Hepatocyte (in vitro differentiated cells): Measurements from ENCODE around the gene AXIN1.

ENCODE experiments used
- CTCF ChIP-seq: fragments of 200-600 bp; sonication (generic); IDR thresholded peaks from 2 replicates; pipeline ENCODE4 v1.5.1; 2016; ENCODE audit warnings: antibody characterized with exemption, mild to moderate bottlenecking; ENCODE audit not compliant: poor library complexity
- EZH2 ChIP-seq: fragments of 200-600 bp; sonication (generic); IDR thresholded peaks from 2 replicates; pipeline ENCODE4 v1.6.1; 2016; ENCODE audit warnings: antibody characterized with exemption, mild to moderate bottlenecking, borderline replicate concordance

- TF ChIP-seq CTCF (no peak), EZH2 (no peak)
Observed at GRCh38 chr16:330741-331140, 21.8 kb downstream of the AXIN1 start.
